HEK293 (cell line): ENCODE data around the gene PFN3.

Experiments used
- CTCF ChIA-PET: fragments of 350-600 bp; formaldehyde crosslinking; extraction: SDS; loops from one replicate; lab custom pipeline; 2021; ENCODE audit warnings: antibody characterized with exemption; lab: Yijun Ruan, JAX
- POLR2A ChIA-PET: fragments of 300-600 bp; formaldehyde crosslinking; extraction: SDS; loops from one replicate; lab custom pipeline; 2020; ENCODE audit warnings: antibody characterized with exemption, inconsistent platforms; lab: Yijun Ruan, JAX
- H3K27ac ChIP-seq: fragments of 200-500 bp; sonication (Bioruptor generic); 2 replicates; pipeline ENCODE4 v1.5.1; 2014; ENCODE audit warnings: low read depth, low read length, control low read depth, inconsistent platforms; ENCODE audit errors: extremely low read depth
- H3K36me3 ChIP-seq, 2 experiments: fragments of 200-500 bp in 1 of 2; sonication (Bioruptor generic) in 1 of 2; 1 replicate in 1 of 2; 2 replicates in 1 of 2; pipeline ENCODE4 v1.5.1; 2014 to 2017; ENCODE audit warnings: inconsistent platforms in 2 of 2, low read length in 2 of 2; ENCODE audit not compliant: control insufficient read depth in 2 of 2, insufficient read depth in 1 of 2
- H3K4me1 ChIP-seq: fragments of 200-500 bp; sonication (Bioruptor generic); 2 replicates; pipeline ENCODE4 v1.5.1; 2014; ENCODE audit warnings: mild to moderate bottlenecking, low read length, inconsistent platforms; ENCODE audit not compliant: control insufficient read depth, insufficient read depth
- H3K4me3 ChIP-seq: 2 replicates; pipeline ENCODE4 v1.5.1; 2011; ENCODE audit warnings: low read depth, mild to moderate bottlenecking, control low read depth, low read length, moderate library complexity
- H3K9me3 ChIP-seq: fragments of 200-500 bp; sonication (Bioruptor generic); 2 replicates; pipeline ENCODE4 v1.5.1; 2014; ENCODE audit warnings: low read depth, low read length, inconsistent platforms; ENCODE audit not compliant: control insufficient read depth, insufficient read depth
- EGR2 ChIP-seq: fragments of 450-650 bp; formaldehyde crosslinking; IDR thresholded peaks from 2 replicates; pipeline ENCODE4 v1.5.1; 2016; ENCODE audit warnings: low read depth, missing biosample characterization, missing genetic modification characterization
- GLIS1 ChIP-seq: fragments of 450-650 bp; formaldehyde crosslinking; IDR thresholded peaks from 2 replicates; pipeline ENCODE4 v1.5.1; 2016; ENCODE audit warnings: missing biosample characterization, missing genetic modification characterization
- GLIS2 ChIP-seq: fragments of 450-650 bp; formaldehyde crosslinking; IDR thresholded peaks from 2 replicates; pipeline ENCODE4 v1.5.1; 2016; ENCODE audit warnings: missing biosample characterization, missing genetic modification characterization
- HOXD13 ChIP-seq: sonication (generic); formaldehyde crosslinking; IDR thresholded peaks from 2 replicates; pipeline ENCODE4 v1.8.0; 2022; ENCODE audit warnings: missing genetic modification reagents, borderline replicate concordance
- KLF1 ChIP-seq: fragments of 450-650 bp; formaldehyde crosslinking; IDR thresholded peaks from 2 replicates; pipeline ENCODE4 v1.5.1; 2016; ENCODE audit warnings: missing biosample characterization, missing genetic modification characterization
- MYNN ChIP-seq: fragments of 450-650 bp; formaldehyde crosslinking; IDR thresholded peaks from 2 replicates; pipeline ENCODE4 v1.5.1; 2016; ENCODE audit warnings: missing biosample characterization, missing genetic modification characterization, borderline replicate concordance
- RBAK ChIP-seq: fragments of 450-650 bp; formaldehyde crosslinking; IDR thresholded peaks from 2 replicates; pipeline ENCODE4 v1.5.1; 2016; ENCODE audit warnings: missing biosample characterization, missing genetic modification characterization
- ZFP41 ChIP-seq: fragments of 450-650 bp; formaldehyde crosslinking; IDR thresholded peaks from 2 replicates; pipeline ENCODE4 v1.5.1; 2016; ENCODE audit warnings: missing biosample characterization, missing genetic modification characterization, borderline replicate concordance
- ZNF157 ChIP-seq: fragments of 450-650 bp; formaldehyde crosslinking; IDR thresholded peaks from 2 replicates; pipeline ENCODE4 v1.5.1; 2016; ENCODE audit warnings: missing biosample characterization, missing genetic modification characterization
- ZNF2 ChIP-seq: fragments of 450-650 bp; formaldehyde crosslinking; IDR thresholded peaks from 2 replicates; pipeline ENCODE4 v1.5.1; 2016; ENCODE audit warnings: missing biosample characterization, missing genetic modification characterization
- ZNF292 ChIP-seq: fragments of 450-650 bp; formaldehyde crosslinking; IDR thresholded peaks from 2 replicates; pipeline ENCODE4 v1.5.1; 2016; ENCODE audit warnings: low read depth, missing biosample characterization, missing genetic modification characterization, borderline replicate concordance
- ZNF335 ChIP-seq: fragments of 450-650 bp; formaldehyde crosslinking; conservative IDR thresholded peaks from 2 replicates; pipeline ENCODE4 v1.5.1; 2016; ENCODE audit warnings: missing biosample characterization, missing genetic modification characterization
- ZNF341 ChIP-seq: fragments of 450-650 bp; formaldehyde crosslinking; IDR thresholded peaks from 2 replicates; pipeline ENCODE4; 2016; ENCODE audit warnings: low read depth, missing biosample characterization, missing genetic modification characterization
- ZNF37A ChIP-seq: fragments of 450-650 bp; IDR thresholded peaks from 2 replicates; pipeline ENCODE4 v1.5.1; 2018; ENCODE audit warnings: missing biosample characterization, missing genetic modification characterization
- ZNF555 ChIP-seq: fragments of 450-650 bp; formaldehyde crosslinking; conservative IDR thresholded peaks from 2 replicates; pipeline ENCODE4 v1.5.1; 2017; ENCODE audit warnings: missing biosample characterization, mild to moderate bottlenecking, missing genetic modification characterization, inconsistent platforms
- ZNF600 ChIP-seq: fragments of 450-650 bp; formaldehyde crosslinking; IDR thresholded peaks from 2 replicates; pipeline ENCODE4 v1.5.1; 2016; ENCODE audit warnings: missing biosample characterization, missing genetic modification characterization
- ZNF747 ChIP-seq: fragments of 450-650 bp; formaldehyde crosslinking; IDR thresholded peaks from 2 replicates; pipeline ENCODE4 v1.5.1; 2016; ENCODE audit warnings: missing biosample characterization, missing genetic modification characterization
- TF ChIP-seq, protein P1 (sequence below): fragments of 450-650 bp; formaldehyde crosslinking; IDR thresholded peaks from 2 replicates; pipeline ENCODE4 v1.5.1; 2017; ENCODE audit warnings: missing biosample characterization, mild to moderate bottlenecking, missing genetic modification characterization, moderate library complexity
- TF ChIP-seq, protein P2 (sequence below): fragments of 450-650 bp; formaldehyde crosslinking; IDR thresholded peaks from 2 replicates; pipeline ENCODE4 v1.5.1; 2016; ENCODE audit warnings: missing biosample characterization, missing genetic modification characterization
- TF ChIP-seq, protein P3 (sequence below): fragments of 450-650 bp; formaldehyde crosslinking; IDR thresholded peaks from 2 replicates; pipeline ENCODE4 v1.5.1; 2016; ENCODE audit warnings: missing biosample characterization, missing genetic modification characterization
- TF ChIP-seq, protein P4 (sequence below): sonication (generic); formaldehyde crosslinking; IDR thresholded peaks from 2 replicates; pipeline ENCODE4 v1.8.1; 2022; ENCODE audit warnings: mild to moderate bottlenecking, moderate library complexity, missing genetic modification reagents
- TF ChIP-seq, protein P5 (sequence below): fragments of 450-650 bp; formaldehyde crosslinking; IDR thresholded peaks from 2 replicates; pipeline ENCODE4 v1.5.1; 2016; ENCODE audit warnings: missing biosample characterization, missing genetic modification characterization
- TF ChIP-seq, protein P6 (sequence below): fragments of 450-650 bp; formaldehyde crosslinking; IDR thresholded peaks from 2 replicates; pipeline ENCODE4 v1.5.1; 2016; ENCODE audit warnings: missing biosample characterization, missing genetic modification characterization
- TF ChIP-seq, protein P7 (sequence below): fragments of 450-650 bp; formaldehyde crosslinking; IDR thresholded peaks from 2 replicates; pipeline ENCODE4 v1.5.1; 2017; ENCODE audit warnings: missing biosample characterization, missing genetic modification characterization

Gene PFN3

DNA sequence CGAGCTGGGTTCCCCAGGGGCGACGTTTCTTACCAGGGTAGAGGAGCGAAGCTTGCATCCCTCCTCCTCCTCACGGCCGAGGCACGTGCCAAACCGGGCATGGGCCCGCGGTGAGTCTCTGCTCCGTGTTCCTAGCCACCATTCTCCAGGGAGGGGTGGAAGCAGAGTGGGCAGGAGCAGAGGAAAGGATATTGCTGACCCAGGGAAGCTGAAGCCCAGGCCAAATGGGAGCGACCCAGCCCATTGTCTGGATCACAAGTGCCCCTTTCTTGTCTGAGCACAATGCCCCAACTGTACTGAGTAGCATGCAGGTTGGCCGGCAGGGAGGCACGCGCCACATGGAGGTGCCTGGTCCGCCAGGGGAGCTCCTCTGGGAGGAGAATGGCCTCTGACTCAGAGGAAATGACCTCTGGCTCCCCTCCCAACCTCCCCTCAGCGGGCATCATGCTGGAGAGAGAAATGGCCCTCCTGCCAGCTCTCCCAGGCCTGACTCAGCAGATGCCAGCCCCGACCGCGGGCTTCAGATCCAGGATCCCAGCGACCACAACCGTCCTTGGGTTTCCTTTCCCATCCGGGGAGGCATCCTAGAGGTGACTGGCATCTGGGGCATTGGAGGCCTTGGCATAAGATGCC lies 47.3 kb upstream of the PFN3 start (continued):
- TF ChIP-seq, protein P1, sequence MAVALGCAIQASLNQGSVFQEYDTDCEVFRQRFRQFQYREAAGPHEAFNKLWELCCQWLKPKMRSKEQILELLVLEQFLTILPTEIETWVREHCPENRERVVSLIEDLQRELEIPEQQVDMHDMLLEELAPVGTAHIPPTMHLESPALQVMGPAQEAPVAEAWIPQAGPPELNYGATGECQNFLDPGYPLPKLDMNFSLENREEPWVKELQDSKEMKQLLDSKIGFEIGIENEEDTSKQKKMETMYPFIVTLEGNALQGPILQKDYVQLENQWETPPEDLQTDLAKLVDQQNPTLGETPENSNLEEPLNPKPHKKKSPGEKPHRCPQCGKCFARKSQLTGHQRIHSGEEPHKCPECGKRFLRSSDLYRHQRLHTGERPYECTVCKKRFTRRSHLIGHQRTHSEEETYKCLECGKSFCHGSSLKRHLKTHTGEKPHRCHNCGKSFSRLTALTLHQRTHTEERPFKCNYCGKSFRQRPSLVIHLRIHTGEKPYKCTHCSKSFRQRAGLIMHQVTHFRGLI, result peak; percentile 68
- TF ChIP-seq, protein P2, sequence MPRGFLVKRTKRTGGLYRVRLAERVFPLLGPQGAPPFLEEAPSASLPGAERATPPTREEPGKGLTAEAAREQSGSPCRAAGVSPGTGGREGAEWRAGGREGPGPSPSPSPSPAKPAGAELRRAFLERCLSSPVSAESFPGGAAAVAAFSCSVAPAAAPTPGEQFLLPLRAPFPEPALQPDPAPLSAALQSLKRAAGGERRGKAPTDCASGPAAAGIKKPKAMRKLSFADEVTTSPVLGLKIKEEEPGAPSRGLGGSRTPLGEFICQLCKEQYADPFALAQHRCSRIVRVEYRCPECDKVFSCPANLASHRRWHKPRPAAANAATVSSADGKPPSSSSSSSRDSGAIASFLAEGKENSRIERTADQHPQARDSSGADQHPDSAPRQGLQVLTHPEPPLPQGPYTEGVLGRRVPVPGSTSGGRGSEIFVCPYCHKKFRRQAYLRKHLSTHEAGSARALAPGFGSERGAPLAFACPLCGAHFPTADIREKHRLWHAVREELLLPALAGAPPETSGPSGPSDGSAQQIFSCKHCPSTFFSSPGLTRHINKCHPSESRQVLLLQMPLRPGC (tag by site-specific recombination), result no peak

DNA sequence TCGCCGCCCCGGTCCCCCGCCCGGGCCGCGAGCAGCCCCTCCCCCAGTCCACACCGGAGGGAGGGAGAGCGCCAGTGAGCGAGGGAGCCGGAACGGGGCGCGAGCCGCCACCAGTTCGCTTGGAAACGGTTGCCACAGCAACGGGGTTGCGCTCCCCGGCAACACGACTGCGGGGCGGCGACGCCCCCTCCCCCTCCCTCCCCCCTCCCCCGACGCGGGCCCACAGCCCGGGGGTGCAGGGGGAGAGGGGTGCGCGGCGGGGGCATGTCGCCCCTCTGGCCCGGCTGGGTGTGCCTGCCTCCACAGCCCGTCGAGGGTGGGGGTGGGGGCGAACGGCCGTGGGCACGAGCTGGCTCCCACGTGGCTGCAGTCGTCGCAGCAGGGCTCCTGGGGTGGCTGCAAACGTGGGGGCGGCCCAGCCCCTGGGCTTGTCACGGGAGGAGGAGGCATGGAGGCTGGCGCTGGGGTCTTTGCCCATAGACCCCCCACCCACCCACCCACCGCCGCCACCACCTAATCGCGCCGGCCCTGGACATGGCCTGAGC lies 46.7 kb upstream of the PFN3 start:
- Histone ChIP-seq H3K27ac (peak overlapping the region; percentile 60; the same call in 1 of the 2 replicates), H3K4me3 (peak overlapping the region; percentile 54), H3K36me3 (peaks cover 0 to 6% of the 10 kb centered on the region in 2 experiments; a peak in 1 of 3 replicates), H3K4me1 (no peaks in the 10 kb centered on the region), H3K9me3 (no peaks in the 10 kb centered on the region)
- ChIA-PET POLR2A (interaction anchor here (0.6 to 3.3 kb wide), 10 partner anchors 8 to 146 kb away, joined by 3 to 19 read pairs (median 4); partner anchors contain the start of gene GRK6), CTCF (interaction anchor here (0.5 to 4.1 kb wide), 6 partner anchors 10 to 75 kb away, joined by 3 to 40 read pairs (median 6); no protein-coding TSS in a partner anchor)
- TF ChIP-seq KLF1, result 0 out of 2 replicates have a peak, but pooled peaks have one; percentile 14
- TF ChIP-seq, protein P3, sequence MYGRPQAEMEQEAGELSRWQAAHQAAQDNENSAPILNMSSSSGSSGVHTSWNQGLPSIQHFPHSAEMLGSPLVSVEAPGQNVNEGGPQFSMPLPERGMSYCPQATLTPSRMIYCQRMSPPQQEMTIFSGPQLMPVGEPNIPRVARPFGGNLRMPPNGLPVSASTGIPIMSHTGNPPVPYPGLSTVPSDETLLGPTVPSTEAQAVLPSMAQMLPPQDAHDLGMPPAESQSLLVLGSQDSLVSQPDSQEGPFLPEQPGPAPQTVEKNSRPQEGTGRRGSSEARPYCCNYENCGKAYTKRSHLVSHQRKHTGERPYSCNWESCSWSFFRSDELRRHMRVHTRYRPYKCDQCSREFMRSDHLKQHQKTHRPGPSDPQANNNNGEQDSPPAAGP (tag by site-specific recombination), result no peak
- TF ChIP-seq MYNN (tag by site-specific recombination), result peak; percentile 97
- no peak for TF ChIP-seq ZFP41
- peak; percentile 93 for TF ChIP-seq EGR2 (tag by site-specific recombination)
- no peak for TF ChIP-seq ZNF555 (tag by site-specific recombination)
- TF ChIP-seq ZNF335 (tag by site-specific recombination), result no peak
- TF ChIP-seq ZNF2, result no peak
- TF ChIP-seq, protein P4, sequence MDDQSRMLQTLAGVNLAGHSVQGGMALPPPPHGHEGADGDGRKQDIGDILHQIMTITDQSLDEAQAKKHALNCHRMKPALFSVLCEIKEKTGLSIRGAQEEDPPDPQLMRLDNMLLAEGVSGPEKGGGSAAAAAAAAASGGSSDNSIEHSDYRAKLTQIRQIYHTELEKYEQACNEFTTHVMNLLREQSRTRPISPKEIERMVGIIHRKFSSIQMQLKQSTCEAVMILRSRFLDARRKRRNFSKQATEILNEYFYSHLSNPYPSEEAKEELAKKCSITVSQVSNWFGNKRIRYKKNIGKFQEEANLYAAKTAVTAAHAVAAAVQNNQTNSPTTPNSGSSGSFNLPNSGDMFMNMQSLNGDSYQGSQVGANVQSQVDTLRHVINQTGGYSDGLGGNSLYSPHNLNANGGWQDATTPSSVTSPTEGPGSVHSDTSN (CRISPR knock-in tag), result no peak; the same call in 1 of the 2 replicates
- TF ChIP-seq RBAK (tag by site-specific recombination), result no peak
- TF ChIP-seq, protein P5, sequence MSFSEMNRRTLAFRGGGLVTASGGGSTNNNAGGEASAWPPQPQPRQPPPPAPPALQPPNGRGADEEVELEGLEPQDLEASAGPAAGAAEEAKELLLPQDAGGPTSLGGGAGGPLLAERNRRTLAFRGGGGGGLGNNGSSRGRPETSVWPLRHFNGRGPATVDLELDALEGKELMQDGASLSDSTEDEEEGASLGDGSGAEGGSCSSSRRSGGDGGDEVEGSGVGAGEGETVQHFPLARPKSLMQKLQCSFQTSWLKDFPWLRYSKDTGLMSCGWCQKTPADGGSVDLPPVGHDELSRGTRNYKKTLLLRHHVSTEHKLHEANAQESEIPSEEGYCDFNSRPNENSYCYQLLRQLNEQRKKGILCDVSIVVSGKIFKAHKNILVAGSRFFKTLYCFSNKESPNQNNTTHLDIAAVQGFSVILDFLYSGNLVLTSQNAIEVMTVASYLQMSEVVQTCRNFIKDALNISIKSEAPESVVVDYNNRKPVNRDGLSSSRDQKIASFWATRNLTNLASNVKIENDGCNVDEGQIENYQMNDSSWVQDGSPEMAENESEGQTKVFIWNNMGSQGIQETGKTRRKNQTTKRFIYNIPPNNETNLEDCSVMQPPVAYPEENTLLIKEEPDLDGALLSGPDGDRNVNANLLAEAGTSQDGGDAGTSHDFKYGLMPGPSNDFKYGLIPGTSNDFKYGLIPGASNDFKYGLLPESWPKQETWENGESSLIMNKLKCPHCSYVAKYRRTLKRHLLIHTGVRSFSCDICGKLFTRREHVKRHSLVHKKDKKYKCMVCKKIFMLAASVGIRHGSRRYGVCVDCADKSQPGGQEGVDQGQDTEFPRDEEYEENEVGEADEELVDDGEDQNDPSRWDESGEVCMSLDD (tag by site-specific recombination), result peak; percentile 55
- TF ChIP-seq, protein P6, sequence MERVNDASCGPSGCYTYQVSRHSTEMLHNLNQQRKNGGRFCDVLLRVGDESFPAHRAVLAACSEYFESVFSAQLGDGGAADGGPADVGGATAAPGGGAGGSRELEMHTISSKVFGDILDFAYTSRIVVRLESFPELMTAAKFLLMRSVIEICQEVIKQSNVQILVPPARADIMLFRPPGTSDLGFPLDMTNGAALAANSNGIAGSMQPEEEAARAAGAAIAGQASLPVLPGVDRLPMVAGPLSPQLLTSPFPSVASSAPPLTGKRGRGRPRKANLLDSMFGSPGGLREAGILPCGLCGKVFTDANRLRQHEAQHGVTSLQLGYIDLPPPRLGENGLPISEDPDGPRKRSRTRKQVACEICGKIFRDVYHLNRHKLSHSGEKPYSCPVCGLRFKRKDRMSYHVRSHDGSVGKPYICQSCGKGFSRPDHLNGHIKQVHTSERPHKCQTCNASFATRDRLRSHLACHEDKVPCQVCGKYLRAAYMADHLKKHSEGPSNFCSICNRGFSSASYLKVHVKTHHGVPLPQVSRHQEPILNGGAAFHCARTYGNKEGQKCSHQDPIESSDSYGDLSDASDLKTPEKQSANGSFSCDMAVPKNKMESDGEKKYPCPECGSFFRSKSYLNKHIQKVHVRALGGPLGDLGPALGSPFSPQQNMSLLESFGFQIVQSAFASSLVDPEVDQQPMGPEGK (tag by site-specific recombination), result peak; percentile 87
- no peak for TF ChIP-seq ZNF292 (tag by site-specific recombination)
- no peak for TF ChIP-seq ZNF37A
- TF ChIP-seq, protein P7, sequence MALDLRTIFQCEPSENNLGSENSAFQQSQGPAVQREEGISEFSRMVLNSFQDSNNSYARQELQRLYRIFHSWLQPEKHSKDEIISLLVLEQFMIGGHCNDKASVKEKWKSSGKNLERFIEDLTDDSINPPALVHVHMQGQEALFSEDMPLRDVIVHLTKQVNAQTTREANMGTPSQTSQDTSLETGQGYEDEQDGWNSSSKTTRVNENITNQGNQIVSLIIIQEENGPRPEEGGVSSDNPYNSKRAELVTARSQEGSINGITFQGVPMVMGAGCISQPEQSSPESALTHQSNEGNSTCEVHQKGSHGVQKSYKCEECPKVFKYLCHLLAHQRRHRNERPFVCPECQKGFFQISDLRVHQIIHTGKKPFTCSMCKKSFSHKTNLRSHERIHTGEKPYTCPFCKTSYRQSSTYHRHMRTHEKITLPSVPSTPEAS, result no peak
- no peak for TF ChIP-seq HOXD13 (CRISPR knock-in tag)
- no peak for TF ChIP-seq ZNF600 (tag by site-specific recombination)
- no peak for TF ChIP-seq ZNF157
- TF ChIP-seq ZNF747 (tag by site-specific recombination), result no peak
- peak; percentile 27; the same call in 1 of the 2 replicates for TF ChIP-seq ZNF341 (tag by site-specific recombination)
- TF ChIP-seq GLIS1 (tag by site-specific recombination), result peak; percentile 23; the same call in 1 of the 2 replicates
- TF ChIP-seq GLIS2, result peak; percentile 57; the same call in 1 of the 2 replicates
